AG08395 (cell line): ENCODE measurements around the gene RPS6KA2.
"Not testable (repeated sequence)": the region's sequence is repeated elsewhere in the genome, so short reads cannot be mapped to it uniquely, and the experiment has no call there.

ENCODE experiments used
- DNase-seq: peaks from one replicate; pipeline ENCODE4 v3.0.0; 2012; ENCODE audit warnings: mixed read lengths, low spot score

Gene RPS6KA2

GRCh38 chr6:166553563-166554271 is 73.3 kb downstream of the RPS6KA2 start:
- peak; percentile 91 for DNase-seq

GRCh38 chr6:166552600-166552999 is 74.5 kb downstream of the RPS6KA2 start:
- DNase-seq = no peak

GRCh38 chr6:166551754-166552495 is 75.1 kb downstream of the RPS6KA2 start:
- DNase-seq = no peak

- no peak for DNase-seq
Measured at GRCh38 chr6:166546653-166547052, 80.4 kb downstream of the RPS6KA2 start.

GRCh38 chr6:166545156-166546034 is 81.7 kb downstream of the RPS6KA2 start:
- DNase-seq = no peak

- no peak for DNase-seq
Measured at GRCh38 chr6:166544296-166544605, 82.8 kb downstream of the RPS6KA2 start.

- no peak for DNase-seq
Measured at GRCh38 chr6:166543603-166544295, 83.3 kb downstream of the RPS6KA2 start.

- DNase-seq = no peak
Measured at GRCh38 chr6:166542580-166542912, 84.5 kb downstream of the RPS6KA2 start.

- DNase-seq = no peak
Measured at GRCh38 chr6:166541876-166542579, 85.0 kb downstream of the RPS6KA2 start.

- no peak for DNase-seq
Measured at GRCh38 chr6:166541366-166541765, 85.7 kb downstream of the RPS6KA2 start.

- DNase-seq = no peak
Measured at GRCh38 chr6:166540631-166541331, 86.3 kb downstream of the RPS6KA2 start.

- DNase-seq = no peak
Measured at GRCh38 chr6:166539543-166539942, 87.5 kb downstream of the RPS6KA2 start.

- not testable (repeated sequence) for DNase-seq
Measured at GRCh38 chr6:166539011-166539385, 88.1 kb downstream of the RPS6KA2 start.

- DNase-seq = no peak
Measured at GRCh38 chr6:166538297-166539010, 88.6 kb downstream of the RPS6KA2 start.

- no peak for DNase-seq
Measured at GRCh38 chr6:166534658-166535406, 92.2 kb downstream of the RPS6KA2 start.

- DNase-seq = no peak
Measured at GRCh38 chr6:166533205-166533824, 93.7 kb downstream of the RPS6KA2 start.

GRCh38 chr6:166532302-166532701 is 94.7 kb downstream of the RPS6KA2 start:
- DNase-seq = no peak

GRCh38 chr6:166530211-166531095 is 96.6 kb downstream of the RPS6KA2 start:
- DNase-seq = no peak
